ENCODE results near the gene SPATA7.

- TF ChIP-seq CTCF (conservative IDR thresholded peaks at IDR 0.05; ENCODE audit: low read depth, low read length) (no peak), EZH2 (IDR thresholded peaks at IDR 0.05; ENCODE audit: borderline replicate concordance, low read depth, low read length, poor library complexity, severe bottlenecking) (no peak)
Observed at GRCh38 chr14:88392609-88393008, 7.2 kb downstream of the SPATA7 start.

All from A673 (cell line).